SU-DHL-6 (cell line): ENCODE results near the gene METRN.
A peak's percentile ranks its signal among the peaks of the same experiment; 100 is the strongest.

Experiments
- H2AFZ ChIP-seq: fragments of 200-600 bp; sonication (generic); 2 replicates; pipeline ENCODE4 v1.6.1; 2014; ENCODE audit warnings: low read depth, mild to moderate bottlenecking, moderate library complexity, mixed read lengths, antibody characterized with exemption, low read length; ENCODE audit not compliant: severe bottlenecking
- H3F3A ChIP-seq: fragments of 200-600 bp; shearing (Covaris generic); 2 replicates; pipeline ENCODE4 v1.6.0; 2016; ENCODE audit warnings: antibody characterized with exemption, mild to moderate bottlenecking; ENCODE audit not compliant: insufficient read depth
- H3K27ac ChIP-seq: fragments of 200-600 bp; sonication (generic); 2 replicates; pipeline ENCODE4 v1.5.1; 2016; ENCODE audit warnings: low read depth, mild to moderate bottlenecking, low read length, moderate library complexity, mixed read lengths
- H3K27me3 ChIP-seq: fragments of 200-600 bp; sonication (generic), shearing (Covaris generic); 2 replicates; pipeline ENCODE4 v1.6.0; 2014; ENCODE audit warnings: mild to moderate bottlenecking, low read length
- H3K36me3 ChIP-seq: fragments of 200-600 bp; sonication (generic); 2 replicates; pipeline ENCODE4 v1.6.1; 2014; ENCODE audit warnings: mild to moderate bottlenecking, low read length, mixed read lengths
- H3K4me2 ChIP-seq: fragments of 300-600, 200-600 bp; shearing (Covaris generic), sonication (generic); 2 replicates; pipeline ENCODE4 v1.6.0; 2014; ENCODE audit warnings: low read length, low read depth, mild to moderate bottlenecking; ENCODE audit not compliant: poor library complexity, severe bottlenecking
- H3K4me3 ChIP-seq: fragments of 200-600 bp; sonication (generic); 2 replicates; pipeline ENCODE4 v1.5.1; 2014; ENCODE audit warnings: antibody characterized with exemption, low read length, mild to moderate bottlenecking, mixed read lengths; ENCODE audit not compliant: insufficient read depth, poor library complexity, severe bottlenecking
- H3K79me2 ChIP-seq: fragments of 200-600 bp; sonication (generic); 2 replicates; pipeline ENCODE4 v1.6.1; 2014; ENCODE audit warnings: mild to moderate bottlenecking, low read length, moderate library complexity; ENCODE audit not compliant: insufficient read depth
- H3K9ac ChIP-seq: fragments of 200-600 bp; sonication (generic); 2 replicates; pipeline ENCODE4 v1.7.0; 2014; ENCODE audit warnings: mild to moderate bottlenecking, low read length
- H3K9me2 ChIP-seq: fragments of 200-600 bp; sonication (generic); replicated peaks from 2 replicates; pipeline ENCODE4 v1.6.1; 2014; ENCODE audit warnings: low read length; ENCODE audit not compliant: insufficient read depth
- H3K9me3 ChIP-seq: fragments of 200-600 bp; sonication (generic); 2 replicates; pipeline ENCODE4 v1.6.1; 2014; ENCODE audit warnings: low read length, mixed read lengths; ENCODE audit not compliant: insufficient read depth
- H4K20me1 ChIP-seq: fragments of 200-600 bp; sonication (generic); 2 replicates; pipeline ENCODE4 v1.6.1; 2014; ENCODE audit warnings: low read depth, mild to moderate bottlenecking, antibody characterized with exemption, low read length, moderate library complexity, mixed read lengths
- EZH2phosphoT487 ChIP-seq: fragments of 200-600 bp; sonication (generic), shearing (Covaris generic); conservative IDR thresholded peaks from 2 replicates; pipeline ENCODE4 v1.6.1; 2018; ENCODE audit warnings: mild to moderate bottlenecking, antibody characterized with exemption, low read length, moderate library complexity, mixed read lengths
- TF ChIP-seq, protein P1 (sequence below): fragments of 200-600 bp; sonication (generic); IDR thresholded peaks from one replicate; pipeline ENCODE4 v1.5.1; 2017; ENCODE audit warnings: antibody characterized with exemption, mild to moderate bottlenecking, low read length, moderate library complexity; ENCODE audit not compliant: insufficient read depth, poor library complexity, severe bottlenecking

METRN gene

GRCh38 chr16:734981-735881 lies 20.3 kb downstream of the METRN start:
- H3K9me3 ChIP-seq = no peaks in the 10 kb centered on the region
- H2AFZ ChIP-seq = no peak overlapping the region
- no peak overlapping the region for H3K9ac ChIP-seq
- H3K4me2 ChIP-seq = no peak overlapping the region
- H4K20me1 ChIP-seq = no peaks in the 10 kb centered on the region
- H3K79me2 ChIP-seq = peaks cover 7% of the 10 kb centered on the region; the same call in 1 of the 2 replicates
- H3K36me3 ChIP-seq = no peaks in the 10 kb centered on the region
- no peak overlapping the region for H3K4me3 ChIP-seq
- H3F3A ChIP-seq = peaks cover 13% of the 10 kb centered on the region
- no peaks in the 10 kb centered on the region for H3K27me3 ChIP-seq
- no peaks in the 10 kb centered on the region for H3K9me2 ChIP-seq
- TF ChIP-seq EZH2phosphoT487 = no peak
- TF ChIP-seq, protein P1, sequence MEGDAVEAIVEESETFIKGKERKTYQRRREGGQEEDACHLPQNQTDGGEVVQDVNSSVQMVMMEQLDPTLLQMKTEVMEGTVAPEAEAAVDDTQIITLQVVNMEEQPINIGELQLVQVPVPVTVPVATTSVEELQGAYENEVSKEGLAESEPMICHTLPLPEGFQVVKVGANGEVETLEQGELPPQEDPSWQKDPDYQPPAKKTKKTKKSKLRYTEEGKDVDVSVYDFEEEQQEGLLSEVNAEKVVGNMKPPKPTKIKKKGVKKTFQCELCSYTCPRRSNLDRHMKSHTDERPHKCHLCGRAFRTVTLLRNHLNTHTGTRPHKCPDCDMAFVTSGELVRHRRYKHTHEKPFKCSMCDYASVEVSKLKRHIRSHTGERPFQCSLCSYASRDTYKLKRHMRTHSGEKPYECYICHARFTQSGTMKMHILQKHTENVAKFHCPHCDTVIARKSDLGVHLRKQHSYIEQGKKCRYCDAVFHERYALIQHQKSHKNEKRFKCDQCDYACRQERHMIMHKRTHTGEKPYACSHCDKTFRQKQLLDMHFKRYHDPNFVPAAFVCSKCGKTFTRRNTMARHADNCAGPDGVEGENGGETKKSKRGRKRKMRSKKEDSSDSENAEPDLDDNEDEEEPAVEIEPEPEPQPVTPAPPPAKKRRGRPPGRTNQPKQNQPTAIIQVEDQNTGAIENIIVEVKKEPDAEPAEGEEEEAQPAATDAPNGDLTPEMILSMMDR = no peak
- H3K27ac ChIP-seq = no peak overlapping the region

GRCh38 chr16:735982-736453 lies 21.1 kb downstream of the METRN start:
- Histone ChIP-seq H3K79me2 (peaks cover 9% of the 10 kb centered on the region; the same call in 1 of the 2 replicates), H3K36me3 (no peaks in the 10 kb centered on the region), H2AFZ (no peak overlapping the region), H4K20me1 (no peaks in the 10 kb centered on the region), H3K9me3 (no peaks in the 10 kb centered on the region), H3F3A (peaks cover 13% of the 10 kb centered on the region), H3K4me2 (no peak overlapping the region), H3K27me3 (no peaks in the 10 kb centered on the region), H3K27ac (no peak overlapping the region), H3K9ac (no peak overlapping the region), H3K4me3 (no peak overlapping the region), H3K9me2 (no peaks in the 10 kb centered on the region)
- TF ChIP-seq EZH2phosphoT487 = no peak
- TF ChIP-seq, protein P1 = no peak

GRCh38 chr16:736936-737481 lies 22.1 kb downstream of the METRN start:
- Histone ChIP-seq H3K79me2 (peaks cover 9% of the 10 kb centered on the region; the same call in 1 of the 2 replicates), H4K20me1 (no peaks in the 10 kb centered on the region), H3K9ac (peak overlapping the region; percentile 56), H3F3A (peaks cover 13% of the 10 kb centered on the region), H2AFZ (no peak overlapping the region), H3K27me3 (no peaks in the 10 kb centered on the region), H3K4me2 (peak overlapping the region; percentile 74), H3K27ac (peak overlapping the region; percentile 95), H3K9me3 (no peaks in the 10 kb centered on the region), H3K4me3 (peak overlapping the region; percentile 27), H3K9me2 (no peaks in the 10 kb centered on the region), H3K36me3 (no peaks in the 10 kb centered on the region)
- TF ChIP-seq, protein P1 = no peak
